Mesendoderm (in vitro differentiated cells): ENCODE results near the gene EVI2B.

Experiments
- DNase-seq: peaks from one replicate; pipeline ENCODE4 v3.0.0; 2013
- H2AK5ac ChIP-seq: 2 replicates; pipeline ENCODE4 v1.6.1; 2013; ENCODE audit warnings: low read length, inconsistent platforms
- H2BK120ac ChIP-seq: 2 replicates; pipeline ENCODE4 v1.6.1; 2013; ENCODE audit warnings: low read depth, mild to moderate bottlenecking, low read length, moderate library complexity, mixed read lengths
- H2BK15ac ChIP-seq: replicated peaks from 2 replicates; pipeline ENCODE4 v1.6.1; 2013; ENCODE audit warnings: low read depth, mild to moderate bottlenecking, moderate library complexity
- H2BK5ac ChIP-seq: 2 replicates; pipeline ENCODE4 v1.6.1; 2013; ENCODE audit warnings: low read length, inconsistent platforms
- H3K18ac ChIP-seq: 2 replicates; pipeline ENCODE4 v1.6.1; 2013; ENCODE audit warnings: mild to moderate bottlenecking, low read length, mixed read lengths
- H3K23ac ChIP-seq: one replicate; pipeline ENCODE4 v1.6.1; 2013; ENCODE audit warnings: low read length
- H3K27ac ChIP-seq: 2 replicates; pipeline ENCODE4 v1.5.1; 2013; ENCODE audit warnings: low read depth, mild to moderate bottlenecking, inconsistent platforms, low read length, moderate library complexity
- H3K27me3 ChIP-seq: 2 replicates; pipeline ENCODE4 v1.6.1; 2013; ENCODE audit warnings: low read length, control low read depth, mild to moderate bottlenecking, inconsistent platforms; ENCODE audit not compliant: insufficient read depth, poor library complexity
- H3K36me3 ChIP-seq: 2 replicates; pipeline ENCODE4 v1.6.1; 2013; ENCODE audit warnings: low read length, inconsistent platforms; ENCODE audit not compliant: control insufficient read depth, insufficient read depth
- H3K4ac ChIP-seq: one replicate; pipeline ENCODE4 v1.6.1; 2013; ENCODE audit warnings: low read depth, mild to moderate bottlenecking, low read length, moderate library complexity
- H3K4me1 ChIP-seq: 2 replicates; pipeline ENCODE4 v1.6.1; 2013; ENCODE audit warnings: low read depth, low read length, inconsistent platforms; ENCODE audit not compliant: control insufficient read depth
- H3K4me2 ChIP-seq: 2 replicates; pipeline ENCODE4 v1.6.1; 2013; ENCODE audit warnings: low read length
- H3K4me3 ChIP-seq: 2 replicates; pipeline ENCODE4 v1.5.1; 2013; ENCODE audit warnings: mild to moderate bottlenecking, low read length
- H3K56ac ChIP-seq: one replicate; pipeline ENCODE4 v1.6.1; 2013; ENCODE audit warnings: low read length
- H3K79me1 ChIP-seq: 2 replicates; pipeline ENCODE4 v1.6.1; 2013; ENCODE audit warnings: low read length, inconsistent platforms
- H3K79me2 ChIP-seq: 2 replicates; pipeline ENCODE4 v1.6.1; 2013; ENCODE audit warnings: mild to moderate bottlenecking, low read length; ENCODE audit not compliant: control insufficient read depth, insufficient read depth
- H3K9ac ChIP-seq: 2 replicates; pipeline ENCODE4 v1.6.1; 2013; ENCODE audit warnings: low read length, inconsistent platforms
- H4K5ac ChIP-seq: one replicate; pipeline ENCODE4 v1.6.1; 2013; ENCODE audit warnings: low read length
- H4K8ac ChIP-seq: one replicate; pipeline ENCODE4 v1.6.1; 2013; ENCODE audit warnings: low read depth, mild to moderate bottlenecking, control low read depth, low read length, moderate library complexity
- WGBS: extraction: QIAGEN DNeasy Blood & Tissue Kit; methylation state at CpG from one replicate; pipeline ENCODE4 v1.1.7; 2013; ENCODE audit warnings: low lambda C conversion rate, missing lambda C conversion rate; ENCODE audit not compliant: insufficient coverage; ENCODE audit errors: extremely low coverage; 5-methylcytosine and 5-hydroxymethylcytosine counted together

Gene EVI2B

GRCh38 chr17:31275116-31275515, 38.7 kb downstream of the EVI2B start:
- no peak overlapping the region for H3K4me2 ChIP-seq
- no peak overlapping the region for H3K4me3 ChIP-seq
- H3K27ac ChIP-seq, result no peak overlapping the region
- H3K4ac ChIP-seq, result no peak overlapping the region
- no peak overlapping the region for H2AK5ac ChIP-seq
- WGBS, result no CpG with 5 or more reads among the region's 1 CpG
- no peaks in the 10 kb centered on the region for H3K79me1 ChIP-seq
- no peaks in the 10 kb centered on the region for H3K36me3 ChIP-seq
- no peaks in the 10 kb centered on the region for H3K27me3 ChIP-seq
- no peaks in the 10 kb centered on the region for H3K4me1 ChIP-seq
- H2BK5ac ChIP-seq, result no peak overlapping the region
- H2BK120ac ChIP-seq, result no peak overlapping the region
- no peak overlapping the region for H4K8ac ChIP-seq
- H3K23ac ChIP-seq, result no peak overlapping the region
- no peak overlapping the region for H4K5ac ChIP-seq
- no peak overlapping the region for H3K9ac ChIP-seq
- no peak for DNase-seq
- no peak overlapping the region for H3K56ac ChIP-seq
- H3K18ac ChIP-seq, result no peak overlapping the region
- no peak overlapping the region for H2BK15ac ChIP-seq
- no peaks in the 10 kb centered on the region for H3K79me2 ChIP-seq

GRCh38 chr17:31274252-31274651, 39.6 kb downstream of the EVI2B start:
- H3K4me3 ChIP-seq, result no peak overlapping the region
- no peak overlapping the region for H3K9ac ChIP-seq
- no peak overlapping the region for H3K23ac ChIP-seq
- H2BK120ac ChIP-seq, result no peak overlapping the region
- no peak overlapping the region for H4K8ac ChIP-seq
- DNase-seq, result no peak
- H2AK5ac ChIP-seq, result no peak overlapping the region
- no peaks in the 10 kb centered on the region for H3K27me3 ChIP-seq
- H3K18ac ChIP-seq, result no peak overlapping the region
- no CpG with 5 or more reads among the region's 2 CpGs for WGBS
- H3K79me1 ChIP-seq, result no peaks in the 10 kb centered on the region
- no peaks in the 10 kb centered on the region for H3K36me3 ChIP-seq
- H3K4me2 ChIP-seq, result no peak overlapping the region
- no peak overlapping the region for H3K27ac ChIP-seq
- H4K5ac ChIP-seq, result no peak overlapping the region
- H2BK5ac ChIP-seq, result no peak overlapping the region
- H3K4ac ChIP-seq, result no peak overlapping the region
- no peaks in the 10 kb centered on the region for H3K79me2 ChIP-seq
- no peak overlapping the region for H2BK15ac ChIP-seq
- H3K4me1 ChIP-seq, result peaks cover 1% of the 10 kb centered on the region
- no peak overlapping the region for H3K56ac ChIP-seq

- Histone ChIP-seq H3K4me1 (peaks cover 1% of the 10 kb centered on the region), H2BK5ac (no peak overlapping the region), H3K79me1 (no peaks in the 10 kb centered on the region), H3K23ac (no peak overlapping the region), H4K5ac (no peak overlapping the region), H3K9ac (no peak overlapping the region), H2BK15ac (no peak overlapping the region), H3K4me2 (no peak overlapping the region), H3K79me2 (no peaks in the 10 kb centered on the region), H3K27ac (no peak overlapping the region), H3K4ac (no peak overlapping the region), H3K36me3 (no peaks in the 10 kb centered on the region), H4K8ac (no peak overlapping the region), H3K56ac (no peak overlapping the region), H3K18ac (no peak overlapping the region), H2BK120ac (no peak overlapping the region), H3K27me3 (no peaks in the 10 kb centered on the region), H2AK5ac (no peak overlapping the region), H3K4me3 (no peak overlapping the region)
- whole genome bisulfite sequencing, result no CpG with 5 or more reads among the region's 1 CpG
- no peak for DNase-seq
Measured at GRCh38 chr17:31273516-31273915, 40.3 kb downstream of the EVI2B start.

- Histone ChIP-seq H3K56ac (no peak overlapping the region), H3K4me3 (no peak overlapping the region), H2BK5ac (no peak overlapping the region), H3K27ac (no peak overlapping the region), H2BK15ac (no peak overlapping the region), H3K18ac (no peak overlapping the region), H3K79me1 (no peaks in the 10 kb centered on the region), H3K27me3 (no peaks in the 10 kb centered on the region), H3K4ac (no peak overlapping the region), H3K23ac (no peak overlapping the region), H3K4me2 (no peak overlapping the region), H3K79me2 (no peaks in the 10 kb centered on the region), H3K36me3 (no peaks in the 10 kb centered on the region), H3K4me1 (peaks cover 1% of the 10 kb centered on the region), H4K5ac (no peak overlapping the region), H2BK120ac (no peak overlapping the region), H3K9ac (no peak overlapping the region), H2AK5ac (no peak overlapping the region), H4K8ac (no peak overlapping the region)
- DNase-seq, result no peak
Measured at GRCh38 chr17:31272803-31273202, 41.1 kb downstream of the EVI2B start.

GRCh38 chr17:31272236-31272635, 41.6 kb downstream of the EVI2B start:
- H3K4me2 ChIP-seq, result no peak overlapping the region
- no CpG with 5 or more reads among the region's 1 CpG for WGBS
- no peaks in the 10 kb centered on the region for H3K79me2 ChIP-seq
- no peaks in the 10 kb centered on the region for H3K79me1 ChIP-seq
- H2BK5ac ChIP-seq, result no peak overlapping the region
- H4K5ac ChIP-seq, result no peak overlapping the region
- H2BK120ac ChIP-seq, result no peak overlapping the region
- no peak overlapping the region for H2BK15ac ChIP-seq
- no peak overlapping the region for H3K56ac ChIP-seq
- no peak overlapping the region for H3K18ac ChIP-seq
- H3K9ac ChIP-seq, result no peak overlapping the region
- no peak overlapping the region for H3K4ac ChIP-seq
- no peak overlapping the region for H3K23ac ChIP-seq
- H2AK5ac ChIP-seq, result no peak overlapping the region
- no peak overlapping the region for H3K4me3 ChIP-seq
- no peak for DNase-seq
- H3K27ac ChIP-seq, result no peak overlapping the region
- H3K27me3 ChIP-seq, result no peaks in the 10 kb centered on the region
- peaks cover 1% of the 10 kb centered on the region for H3K4me1 ChIP-seq
- no peaks in the 10 kb centered on the region for H3K36me3 ChIP-seq
- no peak overlapping the region for H4K8ac ChIP-seq

- Histone ChIP-seq H3K4me2 (no peak overlapping the region), H3K9ac (no peak overlapping the region), H3K4ac (no peak overlapping the region), H3K79me1 (no peaks in the 10 kb centered on the region), H3K56ac (no peak overlapping the region), H2AK5ac (no peak overlapping the region), H2BK120ac (no peak overlapping the region), H3K36me3 (no peaks in the 10 kb centered on the region), H3K27ac (peak overlapping the region; percentile 7), H3K27me3 (no peaks in the 10 kb centered on the region), H3K23ac (no peak overlapping the region), H3K79me2 (no peaks in the 10 kb centered on the region), H2BK15ac (no peak overlapping the region), H4K8ac (no peak overlapping the region), H3K4me3 (no peak overlapping the region), H4K5ac (no peak overlapping the region), H2BK5ac (no peak overlapping the region), H3K18ac (no peak overlapping the region), H3K4me1 (peaks cover 1% of the 10 kb centered on the region)
- WGBS, result no CpG with 5 or more reads among the region's 1 CpG
- DNase-seq, result peak; percentile 96
Measured at GRCh38 chr17:31269578-31269983, 44.3 kb downstream of the EVI2B start.
